ENCODE results near the gene HRG.

GRCh38 chr3:186642014-186642413 lies 23.8 kb upstream of the HRG start:
- TF ChIP-seq CTCF (conservative IDR thresholded peaks at IDR 0.05; ENCODE audit: low read depth, low read length) (no peak), EZH2 (IDR thresholded peaks at IDR 0.05; ENCODE audit: borderline replicate concordance, low read depth, low read length, poor library complexity, severe bottlenecking) (no peak)
